Measurements from ENCODE around the gene STAG1. TPM values are rescaled to one million over a fixed set of nuclear protein-coding genes. Genes with fewer than 3 reads are reported as not detected.
"Not testable (repeated sequence)": the region's sequence is repeated elsewhere in the genome, so short reads cannot be mapped to it uniquely, and the experiment has no call there.

STAG1 gene
- total RNA-seq, 4 donors from 2014 or later: 39.3 to 53.3 (median 51.3) TPM

GRCh38 chr3:136671921-136672320 is 80.3 kb downstream of the STAG1 start:
- no peaks in the 10 kb centered on the region for H3K9me3 ChIP-seq
- H3K36me3 ChIP-seq: no peaks in the 10 kb centered on the region
- H3K27me3 ChIP-seq: no peaks in the 10 kb centered on the region
- ATAC-seq: no peak
- H3K4me1 ChIP-seq: peaks cover 0 to 44% (median 0%) of the 10 kb centered on the region in 3 donors
- no peak overlapping the region for H3K4me3 ChIP-seq
- TF ChIP-seq POLR2A (IDR thresholded peaks at IDR 0.05) (no peak), POLR2AphosphoS5 (IDR thresholded peaks at IDR 0.05) (no peak), EP300 (IDR thresholded peaks at IDR 0.05) (no peak), CTCF (IDR thresholded peaks at IDR 0.05) (no peak)
- no peak overlapping the region for H3K27ac ChIP-seq

- H3K36me3 ChIP-seq: no peaks in the 10 kb centered on the region
- H3K27me3 ChIP-seq: no peaks in the 10 kb centered on the region
- ATAC-seq: no peak
- H3K27ac ChIP-seq: no peak overlapping the region
- WGBS, 2 donors (ENCODE audit: low coverage in 1 of 2): 75 to 100% methylated on average over 1 of the region's 1 CpG
- no peak overlapping the region for H3K4me3 ChIP-seq
- H3K9me3 ChIP-seq: no peaks in the 10 kb centered on the region
- H3K4me1 ChIP-seq: peaks cover 0 to 33% (median 0%) of the 10 kb centered on the region in 3 donors
- TF ChIP-seq CTCF (IDR thresholded peaks at IDR 0.05) (no peak), POLR2A (IDR thresholded peaks at IDR 0.05) (no peak), POLR2AphosphoS5 (IDR thresholded peaks at IDR 0.05) (no peak), EP300 (IDR thresholded peaks at IDR 0.05) (no peak)
These were observed 82.0 kb downstream of the STAG1 start for GRCh38 chr3:136670166-136670565.

DNA sequence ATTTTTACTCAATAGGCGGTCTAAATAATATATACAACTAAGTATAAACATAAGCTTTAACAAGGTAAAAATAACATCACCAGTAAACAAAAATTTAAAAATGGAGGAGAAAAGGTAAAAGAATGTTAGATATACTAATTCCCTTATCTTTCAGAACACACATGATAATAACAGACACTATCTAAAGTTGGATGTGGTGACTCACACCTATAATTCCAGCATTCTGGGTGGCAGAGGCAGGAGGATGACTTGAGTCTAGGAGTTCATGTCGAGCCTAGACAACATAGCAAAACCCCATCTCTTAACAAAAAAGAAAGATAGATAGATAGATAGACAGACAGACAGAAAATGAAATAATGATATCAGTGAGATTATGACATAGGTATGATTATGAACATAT is 85.1 kb downstream of the STAG1 start:
- H3K27me3 ChIP-seq: no peaks in the 10 kb centered on the region
- H3K9me3 ChIP-seq: no peaks in the 10 kb centered on the region
- H3K27ac ChIP-seq: no peak overlapping the region
- H3K4me1 ChIP-seq: peaks cover 0 to 23% (median 0%) of the 10 kb centered on the region in 3 donors
- no peak overlapping the region for H3K4me3 ChIP-seq
- ATAC-seq: no peak
- TF ChIP-seq POLR2A (IDR thresholded peaks at IDR 0.05) (no peak), CTCF (IDR thresholded peaks at IDR 0.05) (no peak), EP300 (IDR thresholded peaks at IDR 0.05) (no peak), POLR2AphosphoS5 (IDR thresholded peaks at IDR 0.05) (no peak)
- no peaks in the 10 kb centered on the region for H3K36me3 ChIP-seq
- WGBS, 2 donors (ENCODE audit: low coverage in 1 of 2): 90 to 96% methylated on average over 2 of the region's 2 CpGs

GRCh38 chr3:136666301-136666700 is 85.9 kb downstream of the STAG1 start:
- H3K9me3 ChIP-seq, H3K27ac ChIP-seq, H3K4me3 ChIP-seq, ATAC-seq, H3K36me3 ChIP-seq, H3K27me3 ChIP-seq: not testable (repeated sequence)
- WGBS, 2 donors (ENCODE audit: low coverage in 1 of 2): 96 to 100% methylated on average over 5 to 6 of the region's 6 CpGs
- peaks cover 0 to 16% (median 0%) of the 10 kb centered on the region in 3 donors for H3K4me1 ChIP-seq

DNA sequence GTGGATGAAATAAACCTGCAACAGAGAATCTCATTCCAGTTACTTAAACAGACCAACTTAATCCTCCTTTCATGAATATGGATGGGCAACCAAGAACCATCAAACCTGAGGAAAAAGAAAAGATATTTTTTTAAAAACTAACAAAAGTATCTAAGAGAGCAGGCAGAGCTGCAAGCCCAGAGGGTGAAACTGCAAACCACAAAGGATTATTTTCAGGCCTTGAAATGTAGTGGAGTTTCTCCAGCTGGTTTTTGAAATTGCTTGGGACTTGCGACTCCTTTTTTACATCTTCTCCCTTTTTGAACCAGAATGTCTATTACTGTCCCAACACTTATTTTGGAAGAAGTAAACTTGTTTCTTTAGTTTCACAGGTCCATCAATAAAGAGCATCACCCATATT is 87.4 kb downstream of the STAG1 start:
- Histone ChIP-seq H3K27ac (no peak overlapping the region), H3K27me3 (no peaks in the 10 kb centered on the region), H3K4me1 (peaks cover 0 to 14% (median 0%) of the 10 kb centered on the region in 3 donors), H3K36me3 (no peaks in the 10 kb centered on the region), H3K4me3 (no peak overlapping the region), H3K9me3 (no peaks in the 10 kb centered on the region)
- WGBS, 2 donors (ENCODE audit: low coverage in 1 of 2): 93 to 100% methylated on average over 1 of the region's 1 CpG
- TF ChIP-seq CTCF (IDR thresholded peaks at IDR 0.05): no peak
- TF ChIP-seq POLR2AphosphoS5 (IDR thresholded peaks at IDR 0.05): no peak
- no peak for TF ChIP-seq EP300 (IDR thresholded peaks at IDR 0.05)
- no peak for TF ChIP-seq POLR2A (IDR thresholded peaks at IDR 0.05)
- ATAC-seq: no peak
